RWPE2 (cell line): ENCODE measurements around the gene SLC25A5.
"Not testable (repeated sequence)": the region's sequence is repeated elsewhere in the genome, so short reads cannot be mapped to it uniquely, and the experiment has no call there.

Source experiments
- ATAC-seq: fragments of 200-7000 bp; cut with Tn5 transposase; 3 replicates; pipeline ENCODE4 v1.9.1; 2021; ENCODE audit warnings: low read depth
- DNase-seq: peaks from one replicate; pipeline ENCODE4 v3.0.0-alpha.2; 2020; ENCODE audit warnings: low spot score
- H3K27ac ChIP-seq: fragments of 450-650 bp; 2 replicates; pipeline ENCODE4 v1.5.1; 2017; ENCODE audit warnings: mild to moderate bottlenecking; ENCODE audit not compliant: poor library complexity, severe bottlenecking
- H3K27me3 ChIP-seq: fragments of 250-450 bp; sonication (Bioruptor Pico); 2 replicates; pipeline ENCODE4 v1.5.1; 2021; ENCODE audit warnings: mild to moderate bottlenecking, moderate library complexity; ENCODE audit not compliant: insufficient read depth, poor library complexity, severe bottlenecking
- H3K36me3 ChIP-seq: fragments of 250-450 bp; sonication (Bioruptor Pico); 2 replicates; pipeline ENCODE4 v1.5.1; 2020; ENCODE audit warnings: low read depth, mild to moderate bottlenecking, moderate library complexity
- H3K4me1 ChIP-seq: fragments of 250-450 bp; sonication (Bioruptor Pico); 2 replicates; pipeline ENCODE4 v1.5.1; 2021; ENCODE audit warnings: mild to moderate bottlenecking, moderate library complexity; ENCODE audit not compliant: insufficient read depth, poor library complexity, severe bottlenecking
- H3K4me3 ChIP-seq: fragments of 250-450 bp; sonication (Bioruptor Pico); 2 replicates; pipeline ENCODE4 v1.5.1; 2021; ENCODE audit warnings: mild to moderate bottlenecking, moderate library complexity; ENCODE audit not compliant: severe bottlenecking
- H3K9me3 ChIP-seq: fragments of 250-450 bp; sonication (Bioruptor Pico); 2 replicates; pipeline ENCODE4 v1.5.1; 2021; ENCODE audit warnings: mild to moderate bottlenecking, moderate library complexity; ENCODE audit not compliant: severe bottlenecking
- CTCF ChIP-seq: fragments of 450-650 bp; IDR thresholded peaks from one replicate; pipeline ENCODE4 v1.5.1; 2017; ENCODE audit warnings: mild to moderate bottlenecking, moderate library complexity; ENCODE audit not compliant: poor library complexity, severe bottlenecking

Gene SLC25A5

DNA sequence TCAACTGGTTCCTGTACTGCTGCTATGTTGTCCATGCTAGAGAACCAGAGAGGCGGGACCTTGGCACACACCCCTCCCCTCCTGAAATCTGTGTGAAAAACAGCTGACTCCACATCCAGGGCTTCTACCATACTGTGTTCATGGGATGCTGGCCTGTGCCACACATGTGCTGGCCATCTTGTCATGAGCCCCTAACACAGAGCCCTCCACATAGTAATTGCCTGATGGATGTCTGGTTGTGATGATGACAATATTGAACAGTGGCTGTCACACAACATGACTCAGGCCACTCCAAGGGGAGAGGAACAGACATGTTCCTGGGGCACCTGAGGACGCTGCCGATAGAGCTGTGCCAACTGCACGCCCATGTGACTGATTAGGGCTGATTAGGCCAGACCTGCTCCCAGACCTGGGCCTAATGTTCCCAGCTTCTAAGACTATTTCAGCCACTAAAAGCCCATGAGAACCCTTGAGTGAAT lies 13.1 kb downstream of the SLC25A5 start:
- no peak overlapping the region for H3K4me3 ChIP-seq
- H3K4me1 ChIP-seq = peaks cover 3% of the 10 kb centered on the region
- no peaks in the 10 kb centered on the region for H3K9me3 ChIP-seq
- no peak for TF ChIP-seq CTCF
- H3K27ac ChIP-seq = no peak overlapping the region
- no peaks in the 10 kb centered on the region for H3K36me3 ChIP-seq
- ATAC-seq (no peak), DNase-seq (no peak)
- no peaks in the 10 kb centered on the region for H3K27me3 ChIP-seq

- ATAC-seq (no peak), DNase-seq (no peak)
- H3K36me3 ChIP-seq = no peaks in the 10 kb centered on the region
- TF ChIP-seq CTCF = no peak
- no peaks in the 10 kb centered on the region for H3K27me3 ChIP-seq
- H3K4me1 ChIP-seq = peaks cover 3% of the 10 kb centered on the region
- H3K9me3 ChIP-seq = no peaks in the 10 kb centered on the region
- H3K4me3 ChIP-seq = no peak overlapping the region
- H3K27ac ChIP-seq = no peak overlapping the region
Measured at GRCh38 chrX:119482041-119482440, 13.8 kb downstream of the SLC25A5 start.

GRCh38 chrX:119482481-119483480 lies 14.5 kb downstream of the SLC25A5 start:
- peak; percentile 61 for TF ChIP-seq CTCF
- DNase-seq = no peak

DNA sequence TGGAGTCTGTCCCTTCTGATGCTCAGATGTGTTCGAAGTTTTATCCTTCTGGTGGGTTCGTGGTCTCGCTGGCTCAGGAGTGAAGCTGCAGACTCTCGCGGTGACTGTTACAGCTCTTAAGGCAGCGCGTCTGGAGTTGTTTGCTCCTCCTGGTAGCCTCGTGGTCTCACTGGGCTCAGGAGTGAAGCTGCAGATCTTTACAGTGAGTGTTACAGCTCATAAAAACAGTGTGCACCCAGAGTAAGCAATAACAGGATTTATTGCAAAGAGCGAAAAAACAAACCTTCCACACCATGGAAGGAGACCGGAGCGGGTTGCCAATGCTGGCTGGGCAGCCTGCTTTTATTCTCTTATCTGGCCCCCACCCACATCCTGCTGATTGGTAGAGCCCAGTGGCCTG lies 18.5 kb downstream of the SLC25A5 start:
- H3K27me3 ChIP-seq = no peaks in the 10 kb centered on the region
- no peaks in the 10 kb centered on the region for H3K36me3 ChIP-seq
- no peak overlapping the region for H3K4me3 ChIP-seq
- H3K4me1 ChIP-seq = no peaks in the 10 kb centered on the region
- H3K9me3 ChIP-seq = no peaks in the 10 kb centered on the region
- no peak for TF ChIP-seq CTCF
- H3K27ac ChIP-seq = no peak overlapping the region
- no peak for ATAC-seq
- no peak for DNase-seq

More at GRCh38 chrX:119482481-119483480, 14.5 kb downstream of the SLC25A5 start:
- Histone ChIP-seq H3K27me3 (no peaks in the 10 kb centered on the region), H3K9me3 (no peaks in the 10 kb centered on the region), H3K27ac (no peak overlapping the region), H3K4me1 (peaks cover 3% of the 10 kb centered on the region), H3K4me3 (no peak overlapping the region), H3K36me3 (no peaks in the 10 kb centered on the region)
- ATAC-seq = peak; percentile 54

- H3K27ac ChIP-seq = not testable (repeated sequence)
Measured at GRCh38 chrX:119487766-119488165, 19.5 kb downstream of the SLC25A5 start.

More at GRCh38 chrX:119487766-119488165, 19.5 kb downstream of the SLC25A5 start:
- DNase-seq, H3K4me1 ChIP-seq, H3K36me3 ChIP-seq, H3K9me3 ChIP-seq, H3K4me3 ChIP-seq, H3K27me3 ChIP-seq, ATAC-seq: not testable (repeated sequence)
